Endothelial cell of umbilical vein (primary cell): ENCODE results near the gene EEF1AKMT1.

Source experiments
- CTCF ChIP-seq, 2 donors: IDR thresholded peaks; 1 replicate in 1 of 2; 2 replicates in 1 of 2; pipeline ENCODE4 v1.5.1; 2011; ENCODE audit warnings: low read length in 2 of 2, mild to moderate bottlenecking in 2 of 2, moderate library complexity in 2 of 2, control low read depth in 1 of 2, inconsistent platforms in 1 of 2, low read depth in 1 of 2; ENCODE audit not compliant: insufficient read depth in 1 of 2; ENCODE audit errors: extremely low read depth in 1 of 2
- EZH2 ChIP-seq: IDR thresholded peaks from 2 replicates; pipeline ENCODE4 v1.6.1; 2012; ENCODE audit warnings: borderline replicate concordance, low read depth, mild to moderate bottlenecking, moderate library complexity, low read length, inconsistent platforms; ENCODE audit not compliant: severe bottlenecking
- FOS ChIP-seq: IDR thresholded peaks from 2 replicates; pipeline ENCODE4 v1.6.1; 2011; ENCODE audit warnings: mild to moderate bottlenecking, low read length, moderate library complexity, borderline replicate concordance; ENCODE audit not compliant: insufficient read depth
- JUN ChIP-seq: IDR thresholded peaks from 2 replicates; pipeline ENCODE4 v1.6.1; 2011; ENCODE audit warnings: borderline replicate concordance, low read depth; ENCODE audit not compliant: insufficient read length, insufficient read depth
- MYC ChIP-seq: IDR thresholded peaks from one replicate; pipeline ENCODE4 v1.6.1; 2011; ENCODE audit warnings: mild to moderate bottlenecking, low read depth, low read length
- POLR2A ChIP-seq: IDR thresholded peaks from 2 replicates; pipeline ENCODE4 v1.6.1; 2012; ENCODE audit warnings: low read depth, mild to moderate bottlenecking, control low read depth, low read length
- POLR2AphosphoS5 ChIP-seq: IDR thresholded peaks from 2 replicates; pipeline ENCODE4 v1.6.1; 2012; ENCODE audit warnings: low read depth, mild to moderate bottlenecking, control low read depth, low read length, moderate library complexity; ENCODE audit not compliant: insufficient read depth

GRCh38 chr13:20738616-20739015 lies 35.1 kb downstream of the EEF1AKMT1 start:
- no peak for TF ChIP-seq CTCF (IDR thresholded peaks at IDR 0.05; ENCODE audit: extremely low read depth in 1 of 2, insufficient read depth in 1 of 2, low read depth in 1 of 2, low read length in 2 of 2)
- TF ChIP-seq POLR2A, result no peak
- no peak for TF ChIP-seq EZH2
- TF ChIP-seq POLR2AphosphoS5, result no peak
- TF ChIP-seq JUN, result no peak
- no peak for TF ChIP-seq FOS
- no peak for TF ChIP-seq MYC
